MV-4-11 (cell line): ENCODE data around the gene AMER1.

Source experiments
- DNase-seq: peaks from one replicate; lab custom pipeline; 2025; lab: John Stamatoyannopoulos, UW

AMER1 gene

DNA sequence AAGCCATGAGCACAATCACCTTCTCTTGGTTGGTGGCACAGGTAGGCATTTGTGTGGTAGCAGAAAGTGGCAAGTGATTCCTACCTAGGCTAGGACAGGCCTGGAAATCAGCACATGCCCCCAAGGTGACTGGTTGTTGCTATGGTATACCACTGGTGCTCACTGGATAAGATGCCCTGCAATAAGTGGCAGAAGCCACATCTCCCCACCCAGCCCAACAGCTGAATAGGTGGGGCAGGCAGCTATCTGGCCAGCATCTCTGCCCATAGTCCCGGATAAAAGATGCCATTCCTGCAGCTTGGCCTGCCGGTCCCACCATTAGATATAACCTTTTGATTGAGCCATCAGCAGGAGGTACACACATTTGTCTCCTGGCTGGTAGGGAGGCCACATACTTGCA is 21.1 kb downstream of the AMER1 start:
- no peak for DNase-seq

GRCh38 chrX:64182208-64182607 is 23.3 kb downstream of the AMER1 start:
- DNase-seq = no peak

GRCh38 chrX:64176876-64177275 is 28.6 kb downstream of the AMER1 start:
- peak; percentile 4 for DNase-seq

DNA sequence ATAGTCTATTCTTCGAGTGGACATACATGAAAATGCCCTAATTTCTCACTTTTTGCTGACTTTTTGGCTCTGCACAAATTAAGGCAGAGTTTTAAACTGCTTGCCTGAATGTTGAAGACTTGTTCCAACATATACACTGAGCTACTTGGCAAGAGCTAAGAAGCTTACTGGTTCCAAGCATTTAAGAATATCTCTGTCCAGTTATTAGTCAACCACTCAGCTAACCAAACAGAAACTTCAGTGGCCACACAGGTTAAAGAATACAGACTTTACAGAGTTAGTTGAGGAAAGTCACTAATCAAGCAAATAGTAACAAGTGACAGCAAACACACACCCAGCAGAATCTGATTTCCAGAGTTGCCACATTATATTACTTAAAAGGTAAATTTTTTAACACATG is 35.5 kb downstream of the AMER1 start:
- DNase-seq = no peak

DNA sequence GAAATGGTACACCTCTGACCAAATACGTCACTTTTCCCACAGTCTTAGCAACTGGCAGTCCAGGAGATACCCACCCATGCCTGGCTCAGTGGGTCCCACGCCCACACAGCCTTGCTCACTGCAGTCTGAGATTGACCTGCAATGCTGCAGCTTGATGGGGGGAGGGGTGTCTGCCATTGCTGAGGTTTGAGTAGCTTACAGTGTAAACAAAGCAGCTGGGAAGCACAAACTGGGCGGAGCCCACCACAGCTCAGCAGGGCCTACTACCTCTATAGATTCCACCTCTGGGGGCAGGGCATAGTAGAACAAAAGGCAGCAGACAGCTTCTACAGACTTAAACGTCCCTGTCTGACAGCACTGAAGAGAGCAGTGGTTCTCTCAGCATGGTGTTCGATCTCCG is 52.7 kb downstream of the AMER1 start:
- DNase-seq = no peak

- DNase-seq = no peak
Measured at GRCh38 chrX:64151911-64152310, 53.6 kb downstream of the AMER1 start.

- DNase-seq = no peak
Measured at GRCh38 chrX:64150775-64151174, 54.7 kb downstream of the AMER1 start.
